ENCODE measurements around the gene LETMD1.
"Not testable (repeated sequence)": the region's sequence is repeated elsewhere in the genome, so short reads cannot be mapped to it uniquely, and the experiment has no call there.

The LETMD1 gene

DNA sequence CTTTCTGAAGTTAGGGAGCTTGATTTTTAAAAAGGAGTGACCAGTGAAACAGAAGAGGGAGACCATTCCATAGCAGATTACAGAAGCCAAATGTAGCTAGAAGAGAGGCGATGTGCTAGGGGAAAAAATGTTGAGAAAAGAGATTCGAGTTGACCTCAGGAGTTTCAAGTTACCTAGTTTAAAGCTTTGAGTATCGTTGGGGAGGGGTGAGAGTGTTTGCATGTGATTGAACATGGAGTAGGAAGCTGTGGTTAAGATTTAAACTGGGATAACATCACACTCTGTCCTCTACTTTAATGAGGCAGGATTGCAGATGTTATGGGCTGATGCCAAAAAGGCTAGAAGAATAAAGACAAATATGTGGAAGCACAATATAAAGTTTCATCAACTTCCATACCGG is 3.7 kb downstream of the LETMD1 start:
- Mint-ChIP-seq H3K4me3 (no peak overlapping the region), H3K4me1 (peaks cover 28% of the 10 kb centered on the region), H3K36me3 (peaks cover 23% of the 10 kb centered on the region), H3K27me3 (no peaks in the 10 kb centered on the region), H3K27ac (no peak overlapping the region), H3K9me3 (no peaks in the 10 kb centered on the region)
- no peak for ATAC-seq

DNA sequence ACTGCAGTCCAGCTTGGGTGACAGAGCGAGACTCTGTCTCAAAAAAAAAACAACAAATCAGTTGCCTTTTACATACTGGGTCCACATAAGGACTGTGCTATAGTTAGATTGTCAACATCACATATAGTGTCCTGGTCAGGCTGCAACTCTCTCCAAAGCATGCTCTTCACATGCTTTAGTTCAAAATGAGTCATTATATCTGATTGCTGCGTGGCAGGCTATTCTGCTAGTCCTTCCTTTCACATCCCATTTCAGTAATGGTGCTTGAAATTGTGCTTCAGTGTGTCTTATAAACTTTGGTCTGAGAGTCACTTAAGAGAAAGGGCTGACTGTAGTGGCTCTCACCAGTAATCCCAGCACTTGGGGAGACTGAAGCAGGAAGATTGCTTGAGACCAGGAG is 6.9 kb downstream of the LETMD1 start:
- no peak for ATAC-seq
- Mint-ChIP-seq H3K4me3 (no peak overlapping the region), H3K27ac (no peak overlapping the region), H3K9me3 (no peaks in the 10 kb centered on the region), H3K36me3 (peaks cover 32% of the 10 kb centered on the region), H3K4me1 (peaks cover 8% of the 10 kb centered on the region), H3K27me3 (no peaks in the 10 kb centered on the region)

DNA sequence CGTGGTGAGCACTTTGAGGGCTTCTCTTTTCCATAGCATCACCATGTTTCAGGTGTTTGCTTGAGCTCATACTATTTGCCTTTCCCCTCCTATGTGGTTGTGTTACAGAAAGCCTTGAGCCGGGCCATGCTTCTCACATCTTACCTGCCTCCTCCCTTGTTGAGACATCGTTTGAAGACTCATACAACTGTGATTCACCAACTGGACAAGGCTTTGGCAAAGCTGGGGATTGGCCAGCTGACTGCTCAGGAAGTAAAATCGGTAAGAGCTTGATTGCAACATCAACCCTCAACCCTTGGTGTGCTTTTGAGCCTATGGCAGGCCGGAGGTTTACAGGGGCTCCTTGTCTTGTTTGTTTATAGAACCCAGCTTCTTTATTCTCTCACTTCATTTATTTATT is 8.1 kb downstream of the LETMD1 start:
- H3K27me3 Mint-ChIP-seq = no peaks in the 10 kb centered on the region

DNA sequence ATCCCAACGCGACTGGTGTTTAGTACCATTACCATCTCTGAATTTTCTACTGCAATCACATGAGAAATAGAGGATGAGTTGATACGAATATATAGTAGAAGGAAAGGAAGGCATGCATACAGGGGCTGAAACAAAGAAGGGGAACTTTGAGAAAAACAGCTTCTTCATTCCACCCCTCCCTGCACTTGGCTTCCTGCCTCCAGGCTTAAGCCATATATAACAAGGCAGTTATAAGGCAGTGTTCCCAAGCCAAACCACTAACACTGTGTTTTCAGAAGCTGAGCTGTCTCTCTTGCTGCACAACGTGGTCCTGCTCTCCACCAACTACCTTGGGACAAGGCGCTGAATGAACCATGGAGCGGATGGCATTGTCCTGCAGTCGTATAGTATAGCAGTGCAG is 11.0 kb downstream of the LETMD1 start:
- Mint-ChIP-seq H3K4me3 (no peak overlapping the region), H3K36me3 (peaks cover 25% of the 10 kb centered on the region), H3K9me3 (no peaks in the 10 kb centered on the region), H3K4me1 (no peaks in the 10 kb centered on the region), H3K27me3 (no peaks in the 10 kb centered on the region), H3K27ac (no peak overlapping the region)
- no peak for ATAC-seq

More for the DNA sequence above, 8.1 kb downstream of the LETMD1 start:
- Mint-ChIP-seq H3K27ac (no peak overlapping the region), H3K4me3 (no peak overlapping the region), H3K4me1 (peaks cover 8% of the 10 kb centered on the region), H3K9me3 (no peaks in the 10 kb centered on the region), H3K36me3 (peaks cover 37% of the 10 kb centered on the region)
- ATAC-seq = no peak

DNA sequence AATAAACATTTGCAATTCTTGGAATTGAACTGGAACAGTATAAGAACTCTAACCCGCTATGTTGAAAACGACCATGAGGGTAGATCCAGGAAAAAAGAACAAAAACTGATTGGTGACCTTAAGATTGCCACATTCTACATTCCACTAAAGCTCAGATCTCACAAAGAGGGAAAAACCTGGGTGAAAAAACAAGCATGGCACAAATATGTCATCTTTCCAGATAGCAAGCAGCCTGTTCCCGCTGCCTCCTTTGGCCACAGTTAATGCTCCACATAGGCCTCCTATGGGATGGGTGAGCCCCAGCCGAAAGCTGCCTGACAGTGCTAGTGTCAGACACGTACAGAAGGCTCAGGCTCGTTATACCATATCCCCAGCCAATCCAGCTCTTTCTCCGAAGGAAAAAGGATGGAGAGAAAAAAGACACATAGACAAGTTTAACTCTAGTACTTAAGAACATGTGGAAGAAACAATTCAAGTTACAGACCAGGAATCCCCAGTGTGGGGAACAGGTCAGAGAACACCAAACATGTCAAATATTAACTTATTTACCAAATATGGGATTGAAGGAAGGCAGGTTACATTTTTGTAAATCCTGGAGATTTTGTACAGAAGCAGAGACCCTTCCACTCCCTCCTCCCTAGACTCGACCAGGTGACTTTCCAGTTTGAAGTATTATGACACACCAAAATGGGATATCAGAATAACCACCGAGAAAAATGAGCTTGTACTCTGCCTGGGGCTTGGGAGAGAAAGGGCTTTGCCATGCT is 14.7 kb downstream of the LETMD1 start:
- Mint-ChIP-seq H3K27ac (peak overlapping the region; percentile 30), H3K4me3 (no peak overlapping the region), H3K9me3 (no peaks in the 10 kb centered on the region), H3K36me3 (peaks cover 35% of the 10 kb centered on the region), H3K27me3 (no peaks in the 10 kb centered on the region), H3K4me1 (no peaks in the 10 kb centered on the region)
- no peak for ATAC-seq

DNA sequence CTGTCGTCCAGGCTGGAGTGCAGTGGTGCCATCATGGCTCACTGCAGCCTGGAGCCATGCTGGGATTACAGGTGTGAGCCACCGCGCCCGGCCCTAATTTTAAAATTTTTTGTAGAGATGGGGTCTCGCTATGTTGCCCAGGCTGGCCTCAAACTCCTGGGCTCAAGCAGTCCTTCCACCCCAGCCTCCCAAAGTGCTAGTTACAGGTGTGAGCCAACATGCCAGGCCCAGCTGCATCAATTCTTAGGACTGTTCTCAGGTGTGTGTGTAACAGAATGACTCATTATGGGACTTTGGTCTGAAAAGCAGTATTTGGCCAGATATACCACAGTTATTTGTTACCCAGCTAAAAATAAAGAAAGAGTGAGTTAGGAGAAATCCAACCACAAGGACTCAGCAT is 17.4 kb downstream of the LETMD1 start:
- Mint-ChIP-seq H3K9me3 (no peaks in the 10 kb centered on the region), H3K4me1 (no peaks in the 10 kb centered on the region), H3K36me3 (peaks cover 26% of the 10 kb centered on the region), H3K27ac (no peak overlapping the region), H3K27me3 (no peaks in the 10 kb centered on the region), H3K4me3 (no peak overlapping the region)
- ATAC-seq = no peak

DNA sequence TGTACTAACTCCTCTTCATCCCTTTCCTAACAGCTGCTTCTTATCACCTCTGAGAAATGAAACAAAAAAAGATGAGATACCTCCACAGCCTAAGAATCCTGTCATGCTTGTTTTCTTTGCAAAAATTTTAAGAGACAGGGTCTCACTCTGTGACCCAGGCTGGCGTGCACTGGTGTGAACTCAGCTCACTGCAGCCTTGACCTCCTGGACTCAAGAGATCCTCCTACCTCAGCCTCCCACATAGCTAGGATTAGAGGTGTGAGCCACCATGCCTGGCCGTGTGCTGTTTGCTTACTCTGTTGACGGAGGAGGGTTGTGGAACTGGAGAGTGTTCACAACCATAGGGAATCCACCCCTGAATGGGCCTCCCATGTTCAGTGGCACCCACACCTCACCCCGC is 19.1 kb downstream of the LETMD1 start:
- Mint-ChIP-seq H3K9me3 (no peaks in the 10 kb centered on the region), H3K27ac (no peak overlapping the region), H3K4me1 (no peaks in the 10 kb centered on the region), H3K4me3 (no peak overlapping the region), H3K36me3 (peaks cover 32% of the 10 kb centered on the region), H3K27me3 (no peaks in the 10 kb centered on the region)
- no peak for ATAC-seq

DNA sequence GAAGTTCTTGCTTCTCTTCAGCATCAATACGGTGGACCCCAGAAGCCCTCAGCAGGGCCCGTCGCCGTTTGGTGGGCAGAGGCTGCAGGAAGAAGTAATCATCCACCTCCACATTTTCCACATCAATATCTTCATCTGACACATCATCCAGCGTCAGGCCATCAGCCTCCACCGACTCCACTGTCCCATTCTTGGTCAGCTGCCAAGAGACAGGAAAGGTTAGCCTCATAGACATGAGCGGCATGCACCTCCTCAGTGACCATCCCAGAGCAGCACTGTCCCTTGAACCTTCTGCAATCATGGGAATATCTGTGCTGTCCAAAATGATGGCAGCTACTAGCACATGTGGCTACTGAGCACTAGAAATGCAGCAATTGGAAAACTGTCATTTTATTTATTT is 19.6 kb downstream of the LETMD1 start:
- H3K27ac Mint-ChIP-seq = no peak overlapping the region
- peaks cover 33% of the 10 kb centered on the region for H3K36me3 Mint-ChIP-seq
- no peaks in the 10 kb centered on the region for H3K27me3 Mint-ChIP-seq
- no peaks in the 10 kb centered on the region for H3K9me3 Mint-ChIP-seq
- H3K4me1 Mint-ChIP-seq = no peaks in the 10 kb centered on the region
- no peak for ATAC-seq
- H3K4me3 Mint-ChIP-seq = no peak overlapping the region

DNA sequence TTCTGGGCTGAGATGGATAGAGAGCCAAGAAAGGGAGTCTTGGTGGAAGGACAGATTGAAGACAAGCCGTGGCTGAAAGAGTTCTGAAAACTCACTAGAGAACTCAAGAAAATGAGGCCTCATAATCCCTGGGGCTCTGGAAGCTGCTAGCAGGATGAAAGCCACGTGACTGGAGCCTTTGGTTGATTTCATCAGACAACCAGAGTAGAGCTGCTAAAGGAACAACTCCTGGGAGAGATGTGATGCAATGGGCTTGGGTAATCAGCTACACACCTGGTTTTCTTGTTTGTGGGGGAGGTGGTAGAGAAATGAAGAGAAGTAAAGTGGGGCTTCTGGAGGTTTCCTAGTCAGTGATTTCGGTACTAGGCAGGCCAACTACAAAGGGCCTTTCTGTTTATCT is 21.9 kb downstream of the LETMD1 start:
- Mint-ChIP-seq H3K4me1 (no peaks in the 10 kb centered on the region), H3K36me3 (peaks cover 34% of the 10 kb centered on the region), H3K27me3 (no peaks in the 10 kb centered on the region), H3K9me3 (no peaks in the 10 kb centered on the region), H3K27ac (no peak overlapping the region), H3K4me3 (no peak overlapping the region)
- no peak for ATAC-seq

DNA sequence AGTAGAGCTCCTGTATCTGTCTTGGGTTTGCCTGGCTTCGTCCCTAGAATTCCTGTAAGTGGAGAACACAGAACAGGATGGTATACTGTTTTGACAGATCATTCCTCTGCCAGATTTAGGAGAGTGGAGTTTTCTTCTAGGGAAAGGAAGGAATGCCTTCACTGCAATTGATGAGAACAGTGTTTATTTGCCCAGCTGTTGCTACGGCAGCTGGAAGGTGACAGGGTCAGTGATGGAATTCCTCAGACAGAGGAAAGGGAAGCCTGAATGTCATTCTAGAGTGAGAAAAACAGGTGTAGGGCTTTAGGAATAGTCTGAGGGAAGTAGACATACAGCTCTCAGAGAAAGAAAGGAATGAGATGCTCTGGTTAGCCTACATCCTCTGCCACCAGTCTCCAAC is 23.5 kb downstream of the LETMD1 start:
- Mint-ChIP-seq H3K27me3 (no peaks in the 10 kb centered on the region), H3K4me1 (no peaks in the 10 kb centered on the region), H3K36me3 (peaks cover 34% of the 10 kb centered on the region), H3K4me3 (no peak overlapping the region), H3K27ac (no peak overlapping the region), H3K9me3 (no peaks in the 10 kb centered on the region)
- no peak for ATAC-seq

DNA sequence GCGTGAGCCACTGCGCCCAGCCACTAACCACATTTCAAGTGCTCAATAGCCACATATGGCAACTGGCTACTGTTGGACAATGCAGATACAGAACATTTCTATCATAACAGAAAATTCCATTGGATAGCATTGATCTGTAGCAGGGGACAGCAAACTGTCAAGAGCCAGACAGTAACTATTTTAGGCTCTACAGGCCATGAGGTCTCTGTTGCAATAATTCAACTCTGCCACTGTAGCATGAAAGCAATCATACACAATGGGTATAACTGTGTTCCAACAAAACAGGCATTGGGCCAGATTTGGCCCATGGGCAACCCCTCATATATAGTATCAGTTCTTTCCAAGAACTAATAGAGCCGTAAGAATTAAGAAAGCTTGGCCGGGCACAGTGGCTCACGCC is 27.3 kb downstream of the LETMD1 start:
- peaks cover 25% of the 10 kb centered on the region for H3K36me3 Mint-ChIP-seq

DNA sequence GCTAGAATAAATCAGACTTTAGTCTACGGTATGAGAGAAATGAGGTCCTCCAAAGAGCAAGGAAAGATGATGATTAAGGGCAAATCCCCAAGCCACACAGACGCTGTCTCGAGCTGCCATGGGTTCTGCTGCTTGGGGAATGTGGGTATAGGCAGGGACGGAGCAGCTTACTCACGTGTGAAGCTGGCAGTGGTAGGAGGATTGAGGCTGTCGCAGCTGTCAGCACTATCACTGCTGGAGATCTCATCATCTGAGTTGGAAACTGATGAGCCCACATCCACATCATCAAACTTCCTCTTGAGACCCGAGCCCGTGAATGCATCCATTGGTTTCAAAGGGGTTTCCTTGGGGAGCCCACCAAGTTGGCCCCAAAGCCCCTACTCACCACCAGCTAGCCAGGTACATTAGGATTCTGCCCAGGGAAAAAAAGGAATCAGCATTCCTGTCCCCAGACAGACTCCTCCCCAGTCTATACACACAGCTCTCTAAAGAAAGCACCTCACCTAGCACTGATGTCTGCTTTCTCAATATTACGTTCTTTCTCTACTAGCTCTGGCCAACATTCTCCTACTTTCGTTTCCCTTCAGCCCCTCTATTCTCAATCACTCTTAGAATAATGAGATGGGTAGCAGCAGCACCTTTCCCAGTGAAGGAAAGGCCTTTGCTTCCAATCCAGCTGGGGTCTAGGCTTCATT is 28.3 kb downstream of the LETMD1 start:
- Mint-ChIP-seq H3K27ac (no peak overlapping the region), H3K4me1 (peaks cover 8% of the 10 kb centered on the region), H3K4me3 (no peak overlapping the region), H3K36me3 (peaks cover 25% of the 10 kb centered on the region), H3K27me3 (no peaks in the 10 kb centered on the region), H3K9me3 (no peaks in the 10 kb centered on the region)
- ATAC-seq = no peak

More for the DNA sequence above, 27.3 kb downstream of the LETMD1 start:
- H3K4me3 Mint-ChIP-seq = no peak overlapping the region
- ATAC-seq = no peak
- H3K27me3 Mint-ChIP-seq = no peaks in the 10 kb centered on the region
- H3K27ac Mint-ChIP-seq = no peak overlapping the region
- peaks cover 1% of the 10 kb centered on the region for H3K4me1 Mint-ChIP-seq
- H3K9me3 Mint-ChIP-seq = no peaks in the 10 kb centered on the region

DNA sequence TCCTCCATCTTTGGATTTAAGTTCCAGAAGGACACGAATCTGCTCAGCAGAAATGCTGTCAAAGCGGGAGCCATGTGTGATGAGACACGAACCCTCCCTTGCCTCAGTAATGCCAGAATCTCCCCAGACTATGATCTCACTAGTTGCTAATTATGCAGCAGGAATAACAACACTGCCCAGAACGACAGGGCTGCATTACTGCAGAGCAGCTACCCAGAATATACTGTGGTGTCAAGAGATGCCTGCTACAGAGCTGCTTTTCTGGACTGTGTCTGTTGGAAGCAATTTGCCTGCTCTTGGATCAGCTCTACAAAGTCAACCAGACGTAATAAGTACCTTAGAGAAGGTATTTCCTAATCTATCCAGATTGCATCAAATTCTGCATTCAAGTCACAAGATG is 29.8 kb downstream of the LETMD1 start:
- ATAC-seq = no peak
- Mint-ChIP-seq H3K4me1 (peaks cover 24% of the 10 kb centered on the region), H3K27me3 (no peaks in the 10 kb centered on the region), H3K27ac (no peak overlapping the region), H3K9me3 (no peaks in the 10 kb centered on the region), H3K4me3 (no peak overlapping the region), H3K36me3 (peaks cover 16% of the 10 kb centered on the region)

DNA sequence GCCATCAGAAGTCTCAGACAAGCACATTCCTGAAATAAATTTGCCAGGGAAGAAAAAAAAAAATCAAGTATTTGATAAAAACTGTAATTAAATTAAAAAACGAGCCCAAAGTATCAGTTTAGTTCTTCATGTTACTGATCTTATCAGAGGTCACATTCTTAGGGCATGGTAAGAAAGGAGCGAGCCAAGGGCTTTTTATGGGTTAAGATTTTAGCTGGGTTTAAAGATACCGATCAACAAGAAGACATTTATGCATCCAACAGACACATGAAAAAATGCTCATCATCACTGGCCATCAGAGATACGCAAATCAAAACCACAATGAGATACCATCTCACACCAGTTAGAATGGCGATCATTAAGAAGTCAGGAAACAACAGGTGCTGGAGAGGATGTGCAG is 30.2 kb downstream of the LETMD1 start:
- not testable (repeated sequence) for H3K9me3 Mint-ChIP-seq, H3K27ac Mint-ChIP-seq, ATAC-seq, H3K4me3 Mint-ChIP-seq, H3K27me3 Mint-ChIP-seq
- Mint-ChIP-seq H3K4me1 (peaks cover 28% of the 10 kb centered on the region), H3K36me3 (peaks cover 12% of the 10 kb centered on the region)

DNA sequence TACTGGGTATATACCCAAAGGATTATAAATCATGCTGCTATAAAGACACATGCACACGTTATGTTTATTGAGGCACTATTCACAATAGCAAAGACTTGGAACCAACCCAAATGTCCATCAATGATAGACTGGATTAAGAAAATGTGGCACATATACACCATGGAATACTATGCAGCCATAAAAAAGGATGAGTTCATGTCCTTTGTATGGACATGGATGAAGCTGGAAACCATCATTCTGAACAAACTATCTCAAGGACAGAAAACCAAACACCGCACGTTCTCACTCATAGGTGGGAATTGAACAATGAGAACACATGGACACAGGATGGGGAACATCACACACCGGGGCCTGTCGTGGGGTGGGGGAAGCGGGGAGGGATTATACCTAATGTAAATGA is 30.7 kb downstream of the LETMD1 start:
- H3K27ac Mint-ChIP-seq, H3K9me3 Mint-ChIP-seq, ATAC-seq, H3K36me3 Mint-ChIP-seq, H3K4me3 Mint-ChIP-seq, H3K27me3 Mint-ChIP-seq: not testable (repeated sequence)
- H3K4me1 Mint-ChIP-seq = peaks cover 28% of the 10 kb centered on the region

DNA sequence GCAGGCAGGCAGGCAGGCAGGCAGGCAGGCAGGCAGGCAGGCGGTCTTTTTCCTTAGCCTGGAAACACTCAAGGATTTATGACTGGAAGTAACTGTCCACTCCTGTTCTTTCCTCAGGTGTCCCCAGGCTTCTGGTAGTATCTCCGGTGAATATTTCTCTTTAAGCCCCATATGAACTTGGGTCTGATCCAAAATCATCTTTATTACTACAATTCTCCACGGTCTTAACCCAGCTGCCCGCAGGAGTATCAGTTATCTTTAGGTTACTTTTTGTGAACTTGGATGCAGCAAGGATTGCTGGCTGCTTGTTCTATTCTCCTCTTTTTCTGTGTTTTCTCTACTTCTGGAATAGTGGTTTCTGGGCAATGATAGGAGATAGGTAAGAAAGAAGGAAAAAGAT is 32.0 kb downstream of the LETMD1 start:
- Mint-ChIP-seq H3K4me3 (no peak overlapping the region), H3K27ac (no peak overlapping the region), H3K27me3 (no peaks in the 10 kb centered on the region), H3K36me3 (peaks cover 5% of the 10 kb centered on the region), H3K9me3 (no peaks in the 10 kb centered on the region), H3K4me1 (peaks cover 28% of the 10 kb centered on the region)
- ATAC-seq = no peak

Measured in stimulated activated memory B cell treated with anti-CD40 and anti-IgM and Interleukin-4, amounts not matched to agents 10 μg/mL and 1 μg/mL and 100 μg/mL, for 72 hours (primary cell).